Measurements from ENCODE around the gene SLC7A9.

GRCh38 chr19:32857584-32857983 is 12.0 kb downstream of the SLC7A9 start:
- TF ChIP-seq, protein P1, sequence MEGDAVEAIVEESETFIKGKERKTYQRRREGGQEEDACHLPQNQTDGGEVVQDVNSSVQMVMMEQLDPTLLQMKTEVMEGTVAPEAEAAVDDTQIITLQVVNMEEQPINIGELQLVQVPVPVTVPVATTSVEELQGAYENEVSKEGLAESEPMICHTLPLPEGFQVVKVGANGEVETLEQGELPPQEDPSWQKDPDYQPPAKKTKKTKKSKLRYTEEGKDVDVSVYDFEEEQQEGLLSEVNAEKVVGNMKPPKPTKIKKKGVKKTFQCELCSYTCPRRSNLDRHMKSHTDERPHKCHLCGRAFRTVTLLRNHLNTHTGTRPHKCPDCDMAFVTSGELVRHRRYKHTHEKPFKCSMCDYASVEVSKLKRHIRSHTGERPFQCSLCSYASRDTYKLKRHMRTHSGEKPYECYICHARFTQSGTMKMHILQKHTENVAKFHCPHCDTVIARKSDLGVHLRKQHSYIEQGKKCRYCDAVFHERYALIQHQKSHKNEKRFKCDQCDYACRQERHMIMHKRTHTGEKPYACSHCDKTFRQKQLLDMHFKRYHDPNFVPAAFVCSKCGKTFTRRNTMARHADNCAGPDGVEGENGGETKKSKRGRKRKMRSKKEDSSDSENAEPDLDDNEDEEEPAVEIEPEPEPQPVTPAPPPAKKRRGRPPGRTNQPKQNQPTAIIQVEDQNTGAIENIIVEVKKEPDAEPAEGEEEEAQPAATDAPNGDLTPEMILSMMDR (IDR thresholded peaks at IDR 0.05; ENCODE audit: low read depth, low read length): no peak
- no peak for TF ChIP-seq EZH2phosphoT487 (IDR thresholded peaks at IDR 0.05; ENCODE audit: low read depth)

Data from OCI-LY3 (cell line).